ENCODE data around the gene GPC5.

The GPC5 gene

GRCh38 chr13:91557328-91558090 lies 159.1 kb downstream of the GPC5 start:
- Histone ChIP-seq H4K20me1 (ENCODE audit: insufficient read depth) (no peaks in the 10 kb centered on the region), H3K4me1 (ENCODE audit: low read depth, poor library complexity, severe bottlenecking) (no peaks in the 10 kb centered on the region), H3K27ac (no peak overlapping the region)

GRCh38 chr13:91563799-91564198 lies 165.4 kb downstream of the GPC5 start:
- Histone ChIP-seq H3K9ac (no peak overlapping the region), H3K27me3 (ENCODE audit: insufficient read depth, low read depth) (no peaks in the 10 kb centered on the region), H3K79me2 (ENCODE audit: insufficient read depth, low read depth) (no peaks in the 10 kb centered on the region), H2AFZ (ENCODE audit: low read depth) (no peak overlapping the region), H3K36me3 (ENCODE audit: insufficient read depth) (no peaks in the 10 kb centered on the region), H3K4me1 (ENCODE audit: low read depth, poor library complexity, severe bottlenecking) (no peaks in the 10 kb centered on the region), H4K20me1 (ENCODE audit: insufficient read depth) (no peaks in the 10 kb centered on the region), H3K4me3 (IDR thresholded peaks at IDR 0.05; ENCODE audit: insufficient read depth, low read depth, low read length) (no peak overlapping the region), H3K4me2 (no peak overlapping the region), H3K27ac (no peak overlapping the region)
- TF ChIP-seq, protein P1, sequence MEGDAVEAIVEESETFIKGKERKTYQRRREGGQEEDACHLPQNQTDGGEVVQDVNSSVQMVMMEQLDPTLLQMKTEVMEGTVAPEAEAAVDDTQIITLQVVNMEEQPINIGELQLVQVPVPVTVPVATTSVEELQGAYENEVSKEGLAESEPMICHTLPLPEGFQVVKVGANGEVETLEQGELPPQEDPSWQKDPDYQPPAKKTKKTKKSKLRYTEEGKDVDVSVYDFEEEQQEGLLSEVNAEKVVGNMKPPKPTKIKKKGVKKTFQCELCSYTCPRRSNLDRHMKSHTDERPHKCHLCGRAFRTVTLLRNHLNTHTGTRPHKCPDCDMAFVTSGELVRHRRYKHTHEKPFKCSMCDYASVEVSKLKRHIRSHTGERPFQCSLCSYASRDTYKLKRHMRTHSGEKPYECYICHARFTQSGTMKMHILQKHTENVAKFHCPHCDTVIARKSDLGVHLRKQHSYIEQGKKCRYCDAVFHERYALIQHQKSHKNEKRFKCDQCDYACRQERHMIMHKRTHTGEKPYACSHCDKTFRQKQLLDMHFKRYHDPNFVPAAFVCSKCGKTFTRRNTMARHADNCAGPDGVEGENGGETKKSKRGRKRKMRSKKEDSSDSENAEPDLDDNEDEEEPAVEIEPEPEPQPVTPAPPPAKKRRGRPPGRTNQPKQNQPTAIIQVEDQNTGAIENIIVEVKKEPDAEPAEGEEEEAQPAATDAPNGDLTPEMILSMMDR (conservative IDR thresholded peaks at IDR 0.05; ENCODE audit: low read depth, low read length), result no peak

More at GRCh38 chr13:91557328-91558090, 159.1 kb downstream of the GPC5 start:
- H3K4me2 ChIP-seq, result no peak overlapping the region
- no peak overlapping the region for H2AFZ ChIP-seq (ENCODE audit: low read depth)
- H3K27me3 ChIP-seq (ENCODE audit: insufficient read depth, low read depth), result no peaks in the 10 kb centered on the region
- H3K36me3 ChIP-seq (ENCODE audit: insufficient read depth), result no peaks in the 10 kb centered on the region
- TF ChIP-seq, protein P1 (conservative IDR thresholded peaks at IDR 0.05; ENCODE audit: low read depth, low read length), result no peak
- H3K4me3 ChIP-seq (IDR thresholded peaks at IDR 0.05; ENCODE audit: insufficient read depth, low read depth, low read length), result no peak overlapping the region
- H3K79me2 ChIP-seq (ENCODE audit: insufficient read depth, low read depth), result no peaks in the 10 kb centered on the region
- H3K9ac ChIP-seq, result no peak overlapping the region

GRCh38 chr13:91564396-91564795 lies 166.0 kb downstream of the GPC5 start:
- Histone ChIP-seq H3K27ac (no peak overlapping the region), H3K27me3 (ENCODE audit: insufficient read depth, low read depth) (no peaks in the 10 kb centered on the region), H3K4me3 (IDR thresholded peaks at IDR 0.05; ENCODE audit: insufficient read depth, low read depth, low read length) (no peak overlapping the region), H3K4me2 (no peak overlapping the region), H4K20me1 (ENCODE audit: insufficient read depth) (no peaks in the 10 kb centered on the region), H3K79me2 (ENCODE audit: insufficient read depth, low read depth) (no peaks in the 10 kb centered on the region), H3K36me3 (ENCODE audit: insufficient read depth) (no peaks in the 10 kb centered on the region), H3K4me1 (ENCODE audit: low read depth, poor library complexity, severe bottlenecking) (no peaks in the 10 kb centered on the region), H3K9ac (no peak overlapping the region), H2AFZ (ENCODE audit: low read depth) (no peak overlapping the region)
- TF ChIP-seq, protein P1 (conservative IDR thresholded peaks at IDR 0.05; ENCODE audit: low read depth, low read length), result no peak

- Histone ChIP-seq H3K27ac (no peak overlapping the region), H3K4me3 (IDR thresholded peaks at IDR 0.05; ENCODE audit: insufficient read depth, low read depth, low read length) (no peak overlapping the region), H3K79me2 (ENCODE audit: insufficient read depth, low read depth) (no peaks in the 10 kb centered on the region), H3K4me2 (no peak overlapping the region), H4K20me1 (ENCODE audit: insufficient read depth) (no peaks in the 10 kb centered on the region), H3K9ac (no peak overlapping the region), H2AFZ (ENCODE audit: low read depth) (no peak overlapping the region), H3K27me3 (ENCODE audit: insufficient read depth, low read depth) (no peaks in the 10 kb centered on the region), H3K36me3 (ENCODE audit: insufficient read depth) (no peaks in the 10 kb centered on the region), H3K4me1 (ENCODE audit: low read depth, poor library complexity, severe bottlenecking) (no peaks in the 10 kb centered on the region)
- TF ChIP-seq, protein P1 (conservative IDR thresholded peaks at IDR 0.05; ENCODE audit: low read depth, low read length), result no peak
Measured at GRCh38 chr13:91565296-91565695, 166.9 kb downstream of the GPC5 start.
